Endothelial cell of umbilical vein (primary cell): ENCODE data around the gene TAF3. TPM values are rescaled to one million over a fixed set of nuclear protein-coding genes. Genes with fewer than 3 reads are reported as not detected.

Experiments
- BruUV-seq: library from RNA; stranded (reverse); fragments of 400-500 nt; replicated peaks from 2 replicates; lab custom pipeline; 2021; lab: Mats Ljungman, UMichigan
- CTCF ChIA-PET: fragments of 300-600, 350-600 bp; sonication (Branson Sonifier 250); formaldehyde crosslinking; loops from one replicate; lab custom pipeline; 2021; ENCODE audit warnings: antibody characterized with exemption, inconsistent platforms; lab: Charles Lee
- POLR2A ChIA-PET: fragments of 300-600, 350-600 bp; sonication (Branson Sonifier 250); formaldehyde crosslinking; loops from one replicate; lab custom pipeline; 2021; ENCODE audit warnings: antibody characterized with exemption, inconsistent platforms; lab: Charles Lee
- DNase-seq: peaks from one replicate; pipeline ENCODE4 v3.0.0-alpha.2; 2011; ENCODE audit warnings: low read depth, low spot score
- FAIRE-seq: peaks from 2 replicates; lab custom pipeline; 2011; peaks lifted over from hg19 to GRCh38; lab: Jason Lieb, UNC
- H2AFZ ChIP-seq: 2 replicates; pipeline ENCODE4 v1.6.0; 2012; ENCODE audit warnings: low read depth, low read length, control low read depth, inconsistent platforms
- H3K27ac ChIP-seq: 2 replicates; pipeline ENCODE4 v1.5.1; 2011; ENCODE audit warnings: low read depth, mild to moderate bottlenecking, control low read depth, low read length, moderate library complexity; ENCODE audit not compliant: insufficient read depth
- H3K27me3 ChIP-seq, 2 experiments: 2 replicates each; pipeline versions ENCODE4 v1.6.0 to v1.6.1; 2011; ENCODE audit warnings: low read length in 2 of 2, mixed read lengths in 1 of 2; ENCODE audit not compliant: control insufficient read depth in 2 of 2, insufficient read depth in 2 of 2
- H3K36me3 ChIP-seq, 2 experiments: 2 replicates in 1 of 2; 3 replicates in 1 of 2; pipeline ENCODE4 v1.5.1; 2011; ENCODE audit warnings: low read length in 2 of 2, mild to moderate bottlenecking in 1 of 2, moderate library complexity in 1 of 2; ENCODE audit not compliant: control insufficient read depth in 2 of 2, insufficient read depth in 2 of 2; ENCODE audit errors: extremely low read depth in 1 of 2
- H3K4me1 ChIP-seq: 3 replicates; pipeline ENCODE4 v1.5.1; 2011; ENCODE audit warnings: mild to moderate bottlenecking, low read length; ENCODE audit not compliant: control insufficient read depth, insufficient read depth; ENCODE audit errors: extremely low read depth
- H3K4me2 ChIP-seq: 2 replicates; pipeline ENCODE4 v1.6.1; 2011; ENCODE audit warnings: low read length, control low read depth, mixed read lengths; ENCODE audit not compliant: insufficient read depth
- H3K4me3 ChIP-seq, 3 experiments: fragments of 200-600 bp in 1 of 3; sonication (generic), shearing (Covaris generic) in 1 of 3; replicated peaks in 1 of 3; 2 replicates each; pipeline ENCODE4 v1.5.1; 2011 to 2016; ENCODE audit warnings: control low read depth in 3 of 3, low read length in 3 of 3, mild to moderate bottlenecking in 2 of 3, inconsistent platforms in 1 of 3, low read depth in 1 of 3, moderate library complexity in 1 of 3; ENCODE audit not compliant: insufficient read depth in 1 of 3
- H3K79me2 ChIP-seq: 2 replicates; pipeline ENCODE4 v1.6.0; 2012; ENCODE audit warnings: low read length, inconsistent platforms; ENCODE audit not compliant: control insufficient read depth, insufficient read depth
- H3K9ac ChIP-seq: replicated peaks from 2 replicates; pipeline ENCODE3; 2011; ENCODE audit warnings: low read length, control low read depth; ENCODE audit not compliant: insufficient read depth; ENCODE audit errors: extremely low read depth
- H3K9me1 ChIP-seq: replicated peaks from 3 replicates; pipeline ENCODE4 v1.6.0; 2011; ENCODE audit warnings: mild to moderate bottlenecking, low read length; ENCODE audit not compliant: control insufficient read depth, insufficient read depth; ENCODE audit errors: extremely low read depth
- H3K9me3 ChIP-seq: replicated peaks from 2 replicates; pipeline ENCODE4 v1.5.1; 2012; ENCODE audit warnings: low read length, inconsistent platforms; ENCODE audit not compliant: control insufficient read depth, insufficient read depth
- H4K20me1 ChIP-seq: replicated peaks from 2 replicates; pipeline ENCODE3; 2011; ENCODE audit warnings: mild to moderate bottlenecking, low read length; ENCODE audit not compliant: control insufficient read depth, insufficient read depth; ENCODE audit errors: extremely low read depth
- CTCF ChIP-seq, 2 donors: IDR thresholded peaks; 1 replicate in 1 of 2; 2 replicates in 1 of 2; pipeline ENCODE4 v1.5.1; 2011; ENCODE audit warnings: low read length in 2 of 2, mild to moderate bottlenecking in 2 of 2, moderate library complexity in 2 of 2, control low read depth in 1 of 2, inconsistent platforms in 1 of 2, low read depth in 1 of 2; ENCODE audit not compliant: insufficient read depth in 1 of 2; ENCODE audit errors: extremely low read depth in 1 of 2
- EZH2 ChIP-seq: IDR thresholded peaks from 2 replicates; pipeline ENCODE4 v1.6.1; 2012; ENCODE audit warnings: borderline replicate concordance, low read depth, mild to moderate bottlenecking, moderate library complexity, low read length, inconsistent platforms; ENCODE audit not compliant: severe bottlenecking
- FOS ChIP-seq: IDR thresholded peaks from 2 replicates; pipeline ENCODE4 v1.6.1; 2011; ENCODE audit warnings: mild to moderate bottlenecking, low read length, moderate library complexity, borderline replicate concordance; ENCODE audit not compliant: insufficient read depth
- GATA2 ChIP-seq: IDR thresholded peaks from 2 replicates; pipeline ENCODE4 v1.7.0; 2011; ENCODE audit warnings: low read depth, mild to moderate bottlenecking, moderate library complexity, mixed read lengths, low read length; ENCODE audit not compliant: insufficient read length, insufficient read depth
- JUN ChIP-seq: IDR thresholded peaks from 2 replicates; pipeline ENCODE4 v1.6.1; 2011; ENCODE audit warnings: borderline replicate concordance, low read depth; ENCODE audit not compliant: insufficient read length, insufficient read depth
- MAX ChIP-seq: IDR thresholded peaks from 2 replicates; pipeline ENCODE4 v1.6.1; 2011; ENCODE audit not compliant: insufficient read depth, insufficient read length
- MYC ChIP-seq: IDR thresholded peaks from one replicate; pipeline ENCODE4 v1.6.1; 2011; ENCODE audit warnings: mild to moderate bottlenecking, low read depth, low read length
- POLR2A ChIP-seq: IDR thresholded peaks from 2 replicates; pipeline ENCODE4 v1.6.1; 2012; ENCODE audit warnings: low read depth, mild to moderate bottlenecking, control low read depth, low read length
- POLR2AphosphoS5 ChIP-seq: IDR thresholded peaks from 2 replicates; pipeline ENCODE4 v1.6.1; 2012; ENCODE audit warnings: low read depth, mild to moderate bottlenecking, control low read depth, low read length, moderate library complexity; ENCODE audit not compliant: insufficient read depth
- dilution Hi-C: fragments of 300-500 bp; cut with MboI; formaldehyde crosslinking; loops from one replicate; pipeline ENCODE4 v1.15.0; 2019; ENCODE audit warnings: low sequenced_read_pairs; ENCODE audit not compliant: extremely low pct_ligation_motif_present
- intact Hi-C: fragments of 100-400 bp; cut with micrococcal nuclease; formaldehyde crosslinking; loops from one replicate; pipeline ENCODE4 v1.10.0; 2022
- polyA plus RNA-seq, 4 experiments: library from polyadenylated mRNA; depleted of rRNA in 3 of 4; stranded (reverse) in 3 of 4; unstranded in 1 of 4; fragments of >200 nt; gene quantifications; 2 replicates each; pipeline versions ENCODE4 v1.2.1 to v1.2.3, GENCODE V29; 2011 to 2012; ENCODE audit warnings: missing spikeins in 1 of 4
- total RNA-seq: library from RNA; stranded (reverse); gene quantifications from 2 replicates; pipeline ENCODE4 v1.2.3, GENCODE V29; 2021

The TAF3 gene
- total and polyA plus RNA-seq, 2 donors (not counting 3 experiments of a cell fraction or from before 2014, with no cell fraction given), result 2.4 to 10.5 TPM

GRCh38 chr10:7922707-7923106 lies 104.4 kb downstream of the TAF3 start:
- no peak for DNase-seq
- Histone ChIP-seq H3K9me1 (no peaks in the 10 kb centered on the region), H3K4me3 (no peak overlapping the region), H3K9me3 (no peaks in the 10 kb centered on the region), H2AFZ (no peak overlapping the region), H4K20me1 (no peaks in the 10 kb centered on the region), H3K4me2 (no peak overlapping the region), H3K4me1 (no peaks in the 10 kb centered on the region), H3K27ac (no peak overlapping the region), H3K79me2 (peaks cover 2% of the 10 kb centered on the region), H3K27me3 (no peaks in the 10 kb centered on the region), H3K36me3 (no peaks in the 10 kb centered on the region), H3K9ac (no peak overlapping the region)
- no TSS peak for BruUV-seq
- ChIA-PET CTCF (no interaction called here), POLR2A (no interaction called here)
- dilution Hi-C loops (no loop called here), intact Hi-C loops (no loop called here)
- no peak for TF ChIP-seq POLR2A
- TF ChIP-seq MAX, result no peak
- no peak for TF ChIP-seq MYC
- no peak for TF ChIP-seq GATA2
- TF ChIP-seq JUN, result no peak
- TF ChIP-seq CTCF (IDR thresholded peaks at IDR 0.05; ENCODE audit: extremely low read depth in 1 of 2, insufficient read depth in 1 of 2, low read depth in 1 of 2, low read length in 2 of 2), result no peak
- no peak for TF ChIP-seq FOS
- no peak for TF ChIP-seq POLR2AphosphoS5
- TF ChIP-seq EZH2, result no peak
- no peak for FAIRE-seq
